Measurements from ENCODE around the gene TPI1.

- TF ChIP-seq CTCF (IDR thresholded peaks at IDR 0.05; ENCODE audit: low read depth, low read length) (no peak), MAX (IDR thresholded peaks at IDR 0.05; ENCODE audit: low read depth, low read length) (no peak), POLR2A (IDR thresholded peaks at IDR 0.05; ENCODE audit: extremely low read depth, insufficient read length) (no peak)
These were observed 21.0 kb downstream of the TPI1 start for GRCh38 chr12:6888360-6888759.
